HepG2 (cell line): ENCODE data around the gene RRP9. TPM values are rescaled to one million over a fixed set of nuclear protein-coding genes. Genes with fewer than 3 reads are reported as not detected.

Experiments used
- ATM ChIP-seq: fragments of 450-650 bp; IDR thresholded peaks from 2 replicates; pipeline ENCODE4 v1.7.1; 2017; ENCODE audit warnings: mild to moderate bottlenecking, borderline replicate concordance
- CHCHD3 ChIP-seq: sonication (generic); formaldehyde crosslinking; IDR thresholded peaks from 2 replicates; pipeline ENCODE4 v1.8.0; 2022; ENCODE audit warnings: mild to moderate bottlenecking, missing genetic modification reagents, moderate library complexity
- FOXP1 ChIP-seq, 2 experiments: fragments of 450-650 bp in 1 of 2; IDR thresholded peaks; 2 replicates each; pipeline ENCODE4 v1.6.1; 2017 to 2018; ENCODE audit warnings: antibody characterized with exemption in 1 of 2
- FUBP1 ChIP-seq: sonication (generic); formaldehyde crosslinking; IDR thresholded peaks from 2 replicates; pipeline ENCODE4 v1.5.1; 2020; ENCODE audit warnings: missing genetic modification reagents, mild to moderate bottlenecking, borderline replicate concordance
- GATAD2A ChIP-seq: IDR thresholded peaks from 2 replicates; pipeline ENCODE4 v1.6.1; 2016
- ISX ChIP-seq: sonication (generic); formaldehyde crosslinking; conservative IDR thresholded peaks from 2 replicates; pipeline ENCODE4 v1.5.0; 2020; ENCODE audit warnings: missing genetic modification reagents
- KDM5A ChIP-seq: fragments of 200-600 bp; sonication (generic); IDR thresholded peaks from 2 replicates; pipeline ENCODE4 v1.7.0; 2018; ENCODE audit warnings: antibody characterized with exemption, mild to moderate bottlenecking, low read length, borderline replicate concordance
- MTF2 ChIP-seq: sonication (generic); formaldehyde crosslinking; IDR thresholded peaks from 2 replicates; pipeline ENCODE4 v1.5.0; 2020; ENCODE audit warnings: missing genetic modification reagents, borderline replicate concordance
- NFIC ChIP-seq: IDR thresholded peaks from 2 replicates; pipeline ENCODE4 v1.6.1; 2012; ENCODE audit warnings: mild to moderate bottlenecking, low read length, inconsistent platforms
- SKIL ChIP-seq: sonication (generic); formaldehyde crosslinking; IDR thresholded peaks from 2 replicates; pipeline ENCODE4 v1.8.0; 2022; ENCODE audit warnings: missing genetic modification reagents, mild to moderate bottlenecking, moderate library complexity, borderline replicate concordance
- SMAD9 ChIP-seq: sonication (generic); formaldehyde crosslinking; IDR thresholded peaks from 2 replicates; pipeline ENCODE4 v1.5.1; 2020; ENCODE audit warnings: mild to moderate bottlenecking, missing genetic modification reagents
- THRA ChIP-seq: sonication (generic); formaldehyde crosslinking; IDR thresholded peaks from 2 replicates; pipeline ENCODE4 v1.4.0; 2020; ENCODE audit warnings: missing genetic modification reagents, borderline replicate concordance
- ZBTB7B ChIP-seq: sonication (generic); formaldehyde crosslinking; IDR thresholded peaks from 2 replicates; pipeline ENCODE4 v1.4.0; 2020; ENCODE audit warnings: missing genetic modification reagents
- ZNF260 ChIP-seq: sonication (generic); formaldehyde crosslinking; IDR thresholded peaks from 2 replicates; pipeline ENCODE4 v1.4.0; 2020; ENCODE audit warnings: missing genetic modification reagents, low read depth, mild to moderate bottlenecking, borderline replicate concordance
- ZNF263 ChIP-seq: sonication (generic); formaldehyde crosslinking; IDR thresholded peaks from 2 replicates; pipeline ENCODE4 v1.4.0; 2020; ENCODE audit warnings: missing genetic modification reagents
- ZNF280D ChIP-seq: sonication (generic); formaldehyde crosslinking; IDR thresholded peaks from 2 replicates; pipeline ENCODE4 v1.5.1; 2020; ENCODE audit warnings: mild to moderate bottlenecking, missing genetic modification reagents
- ZNF614 ChIP-seq: IDR thresholded peaks from 2 replicates; pipeline ENCODE4 v1.6.1; 2018; ENCODE audit warnings: missing biosample characterization, missing genetic modification reagents, inconsistent platforms, borderline replicate concordance
- ZNF672 ChIP-seq: sonication (generic); formaldehyde crosslinking; IDR thresholded peaks from 2 replicates; pipeline ENCODE4 v1.8.1; 2022; ENCODE audit warnings: missing genetic modification reagents
- ZNF878 ChIP-seq: sonication (generic); formaldehyde crosslinking; IDR thresholded peaks from 2 replicates; pipeline ENCODE4 v1.8.1; 2023; ENCODE audit warnings: mild to moderate bottlenecking, missing genetic modification reagents, moderate library complexity
- polyA plus RNA-seq, 8 experiments: library from polyadenylated mRNA; depleted of rRNA in 3 of 8; stranded (reverse) in 7 of 8; unstranded in 1 of 8; fragments of >200 nt; fragmentation: Illumina TruSeq in 4 of 8; extraction: Trizol in 4 of 8; gene quantifications; 2 replicates each; pipeline versions ENCODE4 v1.2.1 to v1.2.3, GENCODE V29; 2011 to 2016; ENCODE audit warnings: low read depth in 4 of 8, missing spikeins in 1 of 8, mixed read lengths in 1 of 8; ENCODE audit not compliant: insufficient read depth in 1 of 8
- total RNA-seq, 5 experiments: library from RNA; depleted of rRNA; stranded (reverse); fragments of >200 nt; fragmentation: Illumina TruSeq; extraction: Trizol; gene quantifications; 2 replicates each; pipeline ENCODE4 v1.2.3, GENCODE V29; 2016; ENCODE audit warnings: low read depth in 1 of 5

Gene RRP9
- total and polyA plus RNA-seq, 2 of the 13 experiments (the other 11 are each of a cell fraction or from before 2014, with no cell fraction given): 14.8 to 44.0 TPM

GRCh38 chr3:51982838-51983577 is 41.3 kb upstream of the RRP9 start, which contains the start of gene ACY1 (continued):
- TF ChIP-seq ZNF280D (CRISPR knock-in tag): peak; percentile 81; the same call in 1 of the 2 replicates
- no peak for TF ChIP-seq ZNF672 (CRISPR knock-in tag)
- no peak for TF ChIP-seq MTF2 (CRISPR knock-in tag)
- no peak for TF ChIP-seq ATM
- peak; percentile 93 for TF ChIP-seq THRA (CRISPR knock-in tag)
- no peak for TF ChIP-seq ISX (CRISPR knock-in tag)
- no peak for TF ChIP-seq CHCHD3 (CRISPR knock-in tag)
- peak; percentile 48 for TF ChIP-seq GATAD2A (CRISPR knock-in tag)
- TF ChIP-seq ZBTB7B (CRISPR knock-in tag): peak; percentile 49
- peak; percentile 61; the same call in 1 of the 2 replicates for TF ChIP-seq ZNF614 (CRISPR knock-in tag)
- no peak for TF ChIP-seq ZNF263 (CRISPR knock-in tag)
- no peak for TF ChIP-seq FOXP1 (IDR thresholded peaks at IDR 0.05)
- TF ChIP-seq FOXP1 (CRISPR knock-in tag; IDR thresholded peaks at IDR 0.05): peak; percentile 17; the same call in 1 of the 2 replicates
- TF ChIP-seq ZNF260 (CRISPR knock-in tag): peak; percentile 55; the same call in 1 of the 2 replicates
- no peak for TF ChIP-seq FUBP1
- no peak for TF ChIP-seq NFIC
- peak; percentile 59; the same call in 1 of the 2 replicates for TF ChIP-seq ZNF878 (CRISPR knock-in tag)
- TF ChIP-seq SKIL (CRISPR knock-in tag): peak; percentile 90
- TF ChIP-seq SMAD9 (CRISPR knock-in tag): 0 out of 2 replicates have a peak, but pooled peaks have one; percentile 59
- peak; percentile 45; the same call in 1 of the 2 replicates for TF ChIP-seq KDM5A
